Measurements from ENCODE around the gene DBF4.

- no peak for TF ChIP-seq GATA3 (IDR thresholded peaks at IDR 0.05; ENCODE audit: low read depth, low read length)
- no peak for TF ChIP-seq GATA2 (IDR thresholded peaks at IDR 0.05; ENCODE audit: low read depth, low read length)
Measured at GRCh38 chr7:87852306-87852705, 24.0 kb upstream of the DBF4 start.

Measured in SH-SY5Y (cell line).